Progenitor cell of endocrine pancreas (in vitro differentiated cells): ENCODE data around the gene JADE1. TPM values are rescaled to one million over a fixed set of nuclear protein-coding genes. Genes with fewer than 3 reads are reported as not detected.

ENCODE experiments used
- DNase-seq: peaks from one replicate; pipeline ENCODE4 v3.0.0; 2021; ENCODE audit warnings: low spot score; ENCODE audit not compliant: unreplicated experiment
- H3K27ac Mint-ChIP-seq: 2 replicates; pipeline ENCODE4 v1.8.0; 2021; ENCODE audit warnings: mild to moderate bottlenecking, moderate library complexity, mixed read lengths
- H3K27me3 Mint-ChIP-seq: 2 replicates; pipeline ENCODE4 v1.8.0; 2021; ENCODE audit warnings: mixed read lengths
- H3K36me3 Mint-ChIP-seq: 2 replicates; pipeline ENCODE4 v1.8.0; 2022; ENCODE audit warnings: mixed read lengths; ENCODE audit not compliant: insufficient read depth
- H3K4me1 Mint-ChIP-seq: 2 replicates; pipeline ENCODE4 v1.8.0; 2021; ENCODE audit warnings: low read depth, mixed read lengths
- H3K4me3 Mint-ChIP-seq: 2 replicates; pipeline ENCODE4 v1.8.0; 2021; ENCODE audit warnings: low read depth, mild to moderate bottlenecking, moderate library complexity, mixed read lengths
- H3K9me3 Mint-ChIP-seq: 2 replicates; pipeline ENCODE4 v1.8.0; 2021; ENCODE audit warnings: low read depth, mixed read lengths
- CTCF ChIP-seq: fragments of 200-600 bp; sonication (generic); IDR thresholded peaks from one replicate; pipeline ENCODE4 v1.5.0; 2021; ENCODE audit warnings: antibody characterized with exemption, mild to moderate bottlenecking; ENCODE audit not compliant: unreplicated experiment
- total RNA-seq: library from RNA; stranded (reverse); gene quantifications from 2 replicates; pipeline ENCODE4 v1.2.1, GENCODE V29; 2021

Gene JADE1
- total RNA-seq, 1 donor from 2014 or later = 35.3 TPM

GRCh38 chr4:128800701-128801284 is 8.7 kb upstream of the JADE1 start:
- H3K27me3 Mint-ChIP-seq = peaks cover 10% of the 10 kb centered on the region

GRCh38 chr4:128802680-128803628 is 6.5 kb upstream of the JADE1 start:
- no peak for TF ChIP-seq CTCF
- Mint-ChIP-seq H3K36me3 (no peaks in the 10 kb centered on the region), H3K27ac (no peak overlapping the region), H3K9me3 (no peaks in the 10 kb centered on the region), H3K4me3 (no peak overlapping the region), H3K27me3 (peaks cover 10% of the 10 kb centered on the region), H3K4me1 (peaks cover 5% of the 10 kb centered on the region)
- no peak for DNase-seq

More at GRCh38 chr4:128800701-128801284, 8.7 kb upstream of the JADE1 start:
- Mint-ChIP-seq H3K36me3 (no peaks in the 10 kb centered on the region), H3K4me3 (no peak overlapping the region), H3K27ac (no peak overlapping the region), H3K4me1 (peaks cover 5% of the 10 kb centered on the region), H3K9me3 (no peaks in the 10 kb centered on the region)
- DNase-seq = no peak
- TF ChIP-seq CTCF = no peak

GRCh38 chr4:128803783-128804182 is 5.7 kb upstream of the JADE1 start:
- DNase-seq = no peak
- Mint-ChIP-seq H3K4me3 (no peak overlapping the region), H3K27ac (no peak overlapping the region), H3K9me3 (no peaks in the 10 kb centered on the region), H3K36me3 (no peaks in the 10 kb centered on the region), H3K4me1 (peaks cover 5% of the 10 kb centered on the region), H3K27me3 (peaks cover 10% of the 10 kb centered on the region)
- TF ChIP-seq CTCF = no peak

- peak overlapping the region; percentile 96 for H3K4me3 Mint-ChIP-seq
- H3K36me3 Mint-ChIP-seq = no peaks in the 10 kb centered on the region
- H3K27ac Mint-ChIP-seq = peak overlapping the region; percentile 100
These were observed 901 bp downstream of the JADE1 start for GRCh38 chr4:128810331-128810870.

More at GRCh38 chr4:128810331-128810870, 901 bp downstream of the JADE1 start:
- Mint-ChIP-seq H3K9me3 (no peaks in the 10 kb centered on the region), H3K27me3 (no peaks in the 10 kb centered on the region), H3K4me1 (peaks cover 11% of the 10 kb centered on the region)
- no peak for TF ChIP-seq CTCF
- no peak for DNase-seq
